NT2/D1 (cell line): ENCODE results near the gene FKBP15.
"Not testable (repeated sequence)": the region's sequence is repeated elsewhere in the genome, so short reads cannot be mapped to it uniquely, and the experiment has no call there.

Source experiments
- DNase-seq: peaks from one replicate; pipeline ENCODE4 v3.0.0-alpha.2; 2011; ENCODE audit warnings: low read depth, low spot score
- H3K27me3 ChIP-seq: 2 replicates; pipeline ENCODE4 v1.6.0; 2011; ENCODE audit warnings: mild to moderate bottlenecking; ENCODE audit not compliant: insufficient read length, insufficient read depth
- H3K36me3 ChIP-seq: 2 replicates; pipeline ENCODE4 v1.6.1; 2011; ENCODE audit warnings: mild to moderate bottlenecking, low read length, mixed read lengths; ENCODE audit not compliant: insufficient read depth, insufficient read length
- H3K4me1 ChIP-seq: 2 replicates; pipeline ENCODE4 v1.5.1; 2011; ENCODE audit not compliant: insufficient read depth, insufficient read length
- H3K4me3 ChIP-seq: 2 replicates; pipeline ENCODE4 v1.5.1; 2011; ENCODE audit warnings: low read depth; ENCODE audit not compliant: insufficient read length
- H3K9ac ChIP-seq: 2 replicates; pipeline ENCODE4 v1.6.0; 2011; ENCODE audit warnings: low read depth; ENCODE audit not compliant: insufficient read length
- H3K9me3 ChIP-seq: 2 replicates; pipeline ENCODE4 v1.5.1; 2011; ENCODE audit warnings: mild to moderate bottlenecking, low read length; ENCODE audit not compliant: insufficient read depth
- SUZ12 ChIP-seq: IDR thresholded peaks from 2 replicates; pipeline ENCODE4 v1.6.1; 2011; ENCODE audit not compliant: insufficient read length, insufficient read depth; ENCODE audit errors: extremely low read depth
- YY1 ChIP-seq: IDR thresholded peaks from 2 replicates; pipeline ENCODE4 v1.6.1; 2011; ENCODE audit not compliant: insufficient read length, insufficient read depth
- ZNF274 ChIP-seq: IDR thresholded peaks from 2 replicates; pipeline ENCODE4 v1.6.1; 2011; ENCODE audit warnings: mild to moderate bottlenecking, low read depth, low read length

The FKBP15 gene

DNA sequence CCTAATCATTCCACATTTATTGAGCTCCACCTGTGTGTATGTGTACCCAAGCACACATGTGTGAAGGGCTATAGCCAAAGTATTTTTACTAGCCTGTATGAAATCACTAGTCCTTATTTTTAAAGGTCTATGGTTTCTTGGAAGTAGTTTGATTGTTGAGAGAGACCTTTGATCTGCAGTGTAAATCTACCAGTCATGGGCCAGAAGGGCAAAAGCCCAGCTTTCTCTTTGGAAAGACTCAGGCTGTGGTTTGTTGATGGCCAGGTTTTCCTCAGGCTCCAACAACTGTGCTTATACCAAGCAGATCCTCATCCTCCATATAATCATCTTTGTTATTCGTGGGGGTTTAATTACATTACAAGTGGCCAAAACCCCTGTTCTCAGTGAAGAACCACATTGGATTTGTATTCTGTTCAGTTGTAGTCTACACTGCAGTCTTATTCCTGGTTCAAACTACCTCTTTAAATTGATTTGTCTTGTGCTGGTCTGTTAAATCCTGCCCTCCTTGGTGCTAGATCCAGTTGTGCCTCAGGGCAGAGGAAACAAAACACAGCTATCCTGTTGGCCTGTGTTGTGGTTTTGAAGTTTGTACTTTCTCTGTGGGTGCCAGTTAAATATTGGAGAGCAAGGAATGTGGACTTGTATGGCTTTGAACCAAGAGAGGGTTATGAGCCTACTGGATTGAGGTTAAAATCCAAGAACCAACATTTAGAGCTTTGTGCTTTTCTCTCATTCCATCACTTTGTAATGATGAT lies 41.0 kb upstream of the FKBP15 start:
- peaks cover 43% of the 10 kb centered on the region for H3K36me3 ChIP-seq
- no peaks in the 10 kb centered on the region for H3K4me1 ChIP-seq
- H3K9ac ChIP-seq: no peak overlapping the region
- TF ChIP-seq YY1 (no peak), SUZ12 (no peak), ZNF274 (no peak)
- no peaks in the 10 kb centered on the region for H3K27me3 ChIP-seq
- no peak overlapping the region for H3K4me3 ChIP-seq
- no peak for DNase-seq
- no peaks in the 10 kb centered on the region for H3K9me3 ChIP-seq

DNA sequence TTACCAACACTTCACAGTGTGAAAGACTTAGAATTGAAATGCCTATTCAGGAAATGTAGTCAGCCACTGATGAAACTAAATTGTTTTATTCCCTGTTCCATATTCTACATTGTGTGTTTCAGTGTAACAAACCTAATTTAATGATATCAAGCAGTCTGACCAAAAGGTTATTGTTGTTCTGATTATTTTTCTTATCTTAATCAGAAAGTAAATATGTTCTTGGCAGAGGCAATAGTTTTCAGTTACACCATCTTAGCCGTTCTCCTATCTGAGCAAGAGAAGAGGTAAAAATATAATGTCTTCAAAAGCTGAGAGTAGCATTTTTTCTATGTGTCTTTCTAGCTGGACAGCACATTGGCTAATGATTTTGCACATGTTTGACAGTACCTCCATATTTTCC lies 37.2 kb upstream of the FKBP15 start:
- H3K9ac ChIP-seq: no peak overlapping the region
- H3K36me3 ChIP-seq: peaks cover 44% of the 10 kb centered on the region
- no peaks in the 10 kb centered on the region for H3K27me3 ChIP-seq
- H3K4me3 ChIP-seq: no peak overlapping the region
- no peak for DNase-seq
- H3K9me3 ChIP-seq: no peaks in the 10 kb centered on the region
- TF ChIP-seq ZNF274: no peak
- no peak for TF ChIP-seq YY1
- TF ChIP-seq SUZ12: no peak
- H3K4me1 ChIP-seq: no peaks in the 10 kb centered on the region

DNA sequence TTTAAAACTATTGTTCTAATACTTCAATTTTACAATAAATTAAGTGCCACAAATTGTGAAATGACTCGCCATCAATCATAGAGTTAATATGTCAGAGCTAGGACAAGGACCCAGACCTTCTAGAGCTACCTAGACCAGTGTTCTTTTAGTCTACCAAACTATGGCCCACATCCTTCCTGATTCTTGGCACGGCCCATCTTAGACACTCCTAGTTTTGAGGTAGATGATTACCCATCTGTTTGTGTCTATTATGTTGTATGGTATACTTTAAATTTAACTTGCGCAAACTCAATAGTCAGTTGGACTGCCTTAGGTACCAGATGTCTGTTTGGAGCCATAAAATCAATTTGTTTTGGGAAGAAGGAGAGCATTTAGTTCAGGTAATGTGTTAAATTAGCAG lies 36.8 kb upstream of the FKBP15 start:
- no peaks in the 10 kb centered on the region for H3K9me3 ChIP-seq
- peaks cover 44% of the 10 kb centered on the region for H3K36me3 ChIP-seq
- H3K4me3 ChIP-seq: no peak overlapping the region
- no peak for TF ChIP-seq YY1
- no peak for TF ChIP-seq SUZ12
- no peak for TF ChIP-seq ZNF274
- DNase-seq: no peak
- no peak overlapping the region for H3K9ac ChIP-seq
- no peaks in the 10 kb centered on the region for H3K4me1 ChIP-seq
- H3K27me3 ChIP-seq: no peaks in the 10 kb centered on the region

DNA sequence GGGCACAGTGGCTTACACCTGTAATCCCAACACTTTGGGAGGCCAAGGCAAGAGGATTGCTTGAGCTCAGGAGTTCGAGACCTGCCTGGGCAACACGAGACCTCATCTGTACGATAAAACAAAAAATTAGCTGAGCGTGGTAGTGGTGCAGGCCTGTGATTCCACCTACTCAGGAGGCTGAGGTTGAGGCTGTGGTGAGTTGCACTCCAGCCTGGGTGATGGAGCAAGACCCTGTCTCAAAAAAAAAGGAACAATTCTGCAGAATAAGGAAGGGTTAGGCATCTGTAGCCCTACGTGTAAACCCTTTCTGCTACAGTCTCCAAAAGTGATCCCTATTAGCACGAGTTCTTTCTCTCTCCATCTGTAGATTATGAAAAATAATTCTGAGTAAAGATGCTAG lies 34.4 kb upstream of the FKBP15 start:
- DNase-seq: no peak
- TF ChIP-seq YY1: no peak
- TF ChIP-seq ZNF274: no peak
- no peak for TF ChIP-seq SUZ12
- Histone ChIP-seq H3K4me1 (no peaks in the 10 kb centered on the region), H3K9me3 (no peaks in the 10 kb centered on the region), H3K36me3 (peaks cover 36% of the 10 kb centered on the region), H3K4me3 (no peak overlapping the region), H3K9ac (no peak overlapping the region), H3K27me3 (no peaks in the 10 kb centered on the region)

DNA sequence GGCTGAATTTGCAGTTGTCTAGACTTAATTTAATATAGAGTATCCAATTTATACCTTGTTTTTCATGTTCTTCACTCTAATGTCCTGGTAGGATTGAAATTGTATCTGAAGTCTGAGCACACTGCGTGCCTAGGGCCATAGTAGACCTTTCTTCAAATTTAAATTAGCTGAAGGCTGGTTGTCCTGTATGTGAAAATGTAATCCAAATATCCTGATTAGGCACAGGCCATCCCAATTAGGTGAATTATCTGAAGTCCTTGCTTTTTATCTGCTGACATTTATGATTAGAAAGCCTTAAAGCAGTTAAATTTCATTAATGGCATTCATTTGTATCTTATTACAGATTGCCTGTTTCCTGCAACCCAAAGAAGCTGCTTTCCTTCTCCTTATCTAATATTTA lies 33.9 kb upstream of the FKBP15 start:
- Histone ChIP-seq H3K9me3 (no peaks in the 10 kb centered on the region), H3K36me3 (peaks cover 32% of the 10 kb centered on the region), H3K27me3 (no peaks in the 10 kb centered on the region), H3K4me3 (no peak overlapping the region), H3K9ac (no peak overlapping the region), H3K4me1 (no peaks in the 10 kb centered on the region)
- DNase-seq: no peak
- TF ChIP-seq SUZ12 (no peak), YY1 (no peak), ZNF274 (no peak)

DNA sequence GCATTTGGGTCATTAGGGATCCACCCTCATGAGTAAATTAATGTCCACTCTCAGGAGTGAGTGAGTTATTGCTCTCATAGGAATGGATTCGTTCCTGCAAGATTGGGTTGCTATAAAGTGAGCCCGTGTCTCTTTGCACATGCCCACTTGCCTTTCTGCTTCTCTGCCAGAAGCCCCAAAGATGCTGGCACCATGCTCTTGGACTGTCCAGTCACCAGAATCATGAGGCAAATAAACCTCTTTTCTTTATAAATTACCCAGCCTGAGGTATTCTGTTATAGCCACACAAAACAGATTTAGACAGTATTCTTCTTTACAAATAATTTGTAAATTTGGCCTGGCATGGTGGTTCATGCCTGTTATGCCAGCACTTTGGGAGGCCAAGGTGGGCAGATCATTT lies 29.7 kb upstream of the FKBP15 start:
- no peaks in the 10 kb centered on the region for H3K27me3 ChIP-seq
- TF ChIP-seq ZNF274 (no peak), YY1 (no peak), SUZ12 (no peak)
- H3K4me1 ChIP-seq: no peaks in the 10 kb centered on the region
- no peak overlapping the region for H3K4me3 ChIP-seq
- H3K9me3 ChIP-seq: no peaks in the 10 kb centered on the region; the same call in 1 of the 2 replicates
- H3K9ac ChIP-seq: no peak overlapping the region
- H3K36me3 ChIP-seq: no peaks in the 10 kb centered on the region
- DNase-seq: no peak

DNA sequence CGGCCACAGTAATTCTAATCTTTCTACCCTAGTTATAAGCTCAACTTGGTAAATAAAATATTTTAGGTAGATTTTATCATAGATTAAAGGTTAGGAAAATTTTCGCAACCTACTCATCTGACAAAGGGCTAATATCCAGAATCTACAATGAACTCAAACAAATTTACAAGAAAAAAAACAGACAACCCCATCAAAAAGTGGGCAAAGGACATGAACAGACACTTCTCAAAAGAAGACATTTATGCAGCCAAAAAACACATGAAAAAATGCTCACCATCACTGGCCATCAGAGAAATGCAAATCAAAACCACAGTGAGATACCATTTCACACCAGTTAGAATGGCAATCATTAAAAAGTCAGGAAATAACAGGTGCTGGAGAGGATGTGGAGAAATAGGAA lies 28.6 kb upstream of the FKBP15 start:
- not testable (repeated sequence) for H3K4me3 ChIP-seq, DNase-seq, H3K36me3 ChIP-seq, H3K27me3 ChIP-seq, H3K4me1 ChIP-seq, H3K9ac ChIP-seq, H3K9me3 ChIP-seq

DNA sequence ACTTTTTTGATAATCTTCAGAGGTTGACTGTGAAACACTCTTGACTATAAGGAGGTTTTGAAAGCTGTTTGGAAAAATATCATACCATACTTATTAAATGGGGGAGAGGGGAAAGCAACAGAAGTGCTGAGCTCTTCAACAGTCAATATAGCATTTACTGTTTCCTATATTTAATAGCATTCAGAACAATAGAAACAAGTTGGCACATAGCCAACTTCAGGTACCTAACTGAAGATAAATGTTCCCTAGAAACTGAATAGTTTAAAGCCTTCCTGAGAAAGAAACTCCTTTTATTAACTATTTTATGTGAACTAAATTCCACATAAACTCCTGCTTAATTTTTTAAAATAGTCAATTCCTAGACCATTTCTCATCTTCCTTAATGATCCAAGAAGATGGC lies 26.6 kb upstream of the FKBP15 start:
- DNase-seq: no peak
- TF ChIP-seq ZNF274 (no peak), YY1 (no peak), SUZ12 (no peak)
- H3K4me3 ChIP-seq: no peak overlapping the region
- H3K9me3 ChIP-seq: no peaks in the 10 kb centered on the region; the same call in 1 of the 2 replicates
- H3K36me3 ChIP-seq: no peaks in the 10 kb centered on the region
- H3K4me1 ChIP-seq: no peaks in the 10 kb centered on the region
- H3K9ac ChIP-seq: no peak overlapping the region
- no peaks in the 10 kb centered on the region for H3K27me3 ChIP-seq
